ENCODE measurements around the gene HOXA5.

The HOXA5 gene

DNA sequence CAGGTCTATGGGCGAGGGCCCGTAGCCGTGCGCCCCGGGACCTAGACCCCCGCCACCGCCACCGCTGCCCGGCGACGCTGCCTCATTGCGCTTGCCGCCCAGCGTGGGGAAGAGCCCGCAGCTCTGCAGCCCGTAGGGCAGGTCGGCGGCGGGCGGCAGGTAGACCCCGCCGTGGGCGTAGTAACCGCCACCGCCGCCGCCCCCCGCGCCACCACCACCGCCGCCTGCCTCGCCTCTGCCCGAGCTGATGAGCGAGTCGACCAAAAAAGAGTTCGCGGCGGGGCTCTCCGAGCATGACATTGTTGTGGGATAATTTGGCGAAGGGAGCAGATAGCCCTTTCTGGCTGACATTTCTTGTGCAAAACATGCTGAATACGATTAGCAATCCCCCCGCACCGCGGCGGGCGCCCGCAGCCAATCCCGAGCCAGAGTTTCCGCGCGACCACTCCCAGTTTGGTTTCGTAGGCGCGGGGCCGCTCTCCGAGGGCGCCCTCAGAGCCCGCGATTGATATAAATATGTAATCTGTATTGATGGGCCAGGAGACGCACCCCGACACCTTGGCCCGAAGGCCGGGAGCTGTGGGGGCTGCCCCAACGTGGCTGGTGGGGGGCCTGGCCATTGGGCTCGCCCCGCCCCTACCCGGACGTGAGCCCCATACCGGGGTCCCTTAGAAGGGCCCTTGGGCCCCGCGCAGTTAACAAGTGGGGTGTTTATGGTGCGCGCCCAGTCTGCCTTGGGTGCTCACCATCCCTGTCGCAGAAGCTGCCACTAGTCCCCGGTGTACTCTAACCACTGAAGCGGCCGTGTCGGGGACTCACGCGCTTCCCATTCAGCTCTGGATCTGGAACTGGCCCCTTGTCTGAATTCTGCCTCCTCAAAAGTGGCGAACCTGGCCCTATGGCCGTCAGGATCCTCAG, 30.7 kb upstream of the HOXA5 start, which contains the start of gene HOXA10:
HOXA10 (minus strand) TSS at position 365 of the 918 bp plus-strand sequence; CDS start at position 351, 14 bp downstream.
- peaks cover 13% of the 10 kb centered on the region for H3K4me1 ChIP-seq (ENCODE audit: control insufficient read depth, insufficient read depth, low read length)
- no peaks in the 10 kb centered on the region for H3K36me3 ChIP-seq (ENCODE audit: control insufficient read depth, insufficient read depth, low read length)
- H3K9me3 ChIP-seq (ENCODE audit: control insufficient read depth, insufficient read depth, low read depth, low read length): no peaks in the 10 kb centered on the region
- H3K27ac ChIP-seq (ENCODE audit: low read depth, low read length): no peak within 1 kb of the TSS
- H3K9ac ChIP-seq (ENCODE audit: low read length): peak within 1 kb of the TSS; percentile 93
- H3K4me3 ChIP-seq (ENCODE audit: low read depth, low read length): peak within 1 kb of the TSS; percentile 48
- peaks cover 100% of the 10 kb centered on the region for H3K27me3 ChIP-seq (ENCODE audit: control insufficient read depth, insufficient read depth, low read length)

- H3K27me3 ChIP-seq (ENCODE audit: control insufficient read depth, insufficient read depth, low read length): peaks cover 100% of the 10 kb centered on the region
- H3K9me3 ChIP-seq (ENCODE audit: control insufficient read depth, insufficient read depth, low read depth, low read length): no peaks in the 10 kb centered on the region
- H3K9ac ChIP-seq (ENCODE audit: low read length): peak overlapping the region; percentile 93
- H3K4me3 ChIP-seq (ENCODE audit: low read depth, low read length): peak overlapping the region; percentile 48
- no peaks in the 10 kb centered on the region for H3K36me3 ChIP-seq (ENCODE audit: control insufficient read depth, insufficient read depth, low read length)
- peaks cover 11% of the 10 kb centered on the region for H3K4me1 ChIP-seq (ENCODE audit: control insufficient read depth, insufficient read depth, low read length)
- no peak overlapping the region for H3K27ac ChIP-seq (ENCODE audit: low read depth, low read length)
These were observed 30.1 kb upstream of the HOXA5 start for GRCh38 chr7:27173511-27173955.

GRCh38 chr7:27172823-27173510, 29.5 kb upstream of the HOXA5 start:
- Histone ChIP-seq H3K4me3 (ENCODE audit: low read depth, low read length) (peak overlapping the region; percentile 48), H3K27ac (ENCODE audit: low read depth, low read length) (no peak overlapping the region), H3K4me1 (ENCODE audit: control insufficient read depth, insufficient read depth, low read length) (peaks cover 11% of the 10 kb centered on the region), H3K9me3 (ENCODE audit: control insufficient read depth, insufficient read depth, low read depth, low read length) (no peaks in the 10 kb centered on the region), H3K9ac (ENCODE audit: low read length) (peak overlapping the region; percentile 93), H3K27me3 (ENCODE audit: control insufficient read depth, insufficient read depth, low read length) (peaks cover 100% of the 10 kb centered on the region), H3K36me3 (ENCODE audit: control insufficient read depth, insufficient read depth, low read length) (no peaks in the 10 kb centered on the region)

GRCh38 chr7:27172315-27172774, 28.9 kb upstream of the HOXA5 start:
- no peak overlapping the region for H3K27ac ChIP-seq (ENCODE audit: low read depth, low read length)
- H3K4me3 ChIP-seq (ENCODE audit: low read depth, low read length): peak overlapping the region; percentile 48; the same call in 1 of the 2 replicates
- H3K36me3 ChIP-seq (ENCODE audit: control insufficient read depth, insufficient read depth, low read length): no peaks in the 10 kb centered on the region
- H3K9ac ChIP-seq (ENCODE audit: low read length): peak overlapping the region; percentile 93
- H3K4me1 ChIP-seq (ENCODE audit: control insufficient read depth, insufficient read depth, low read length): peaks cover 11% of the 10 kb centered on the region
- no peaks in the 10 kb centered on the region for H3K9me3 ChIP-seq (ENCODE audit: control insufficient read depth, insufficient read depth, low read depth, low read length)
- H3K27me3 ChIP-seq (ENCODE audit: control insufficient read depth, insufficient read depth, low read length): peaks cover 100% of the 10 kb centered on the region

DNA sequence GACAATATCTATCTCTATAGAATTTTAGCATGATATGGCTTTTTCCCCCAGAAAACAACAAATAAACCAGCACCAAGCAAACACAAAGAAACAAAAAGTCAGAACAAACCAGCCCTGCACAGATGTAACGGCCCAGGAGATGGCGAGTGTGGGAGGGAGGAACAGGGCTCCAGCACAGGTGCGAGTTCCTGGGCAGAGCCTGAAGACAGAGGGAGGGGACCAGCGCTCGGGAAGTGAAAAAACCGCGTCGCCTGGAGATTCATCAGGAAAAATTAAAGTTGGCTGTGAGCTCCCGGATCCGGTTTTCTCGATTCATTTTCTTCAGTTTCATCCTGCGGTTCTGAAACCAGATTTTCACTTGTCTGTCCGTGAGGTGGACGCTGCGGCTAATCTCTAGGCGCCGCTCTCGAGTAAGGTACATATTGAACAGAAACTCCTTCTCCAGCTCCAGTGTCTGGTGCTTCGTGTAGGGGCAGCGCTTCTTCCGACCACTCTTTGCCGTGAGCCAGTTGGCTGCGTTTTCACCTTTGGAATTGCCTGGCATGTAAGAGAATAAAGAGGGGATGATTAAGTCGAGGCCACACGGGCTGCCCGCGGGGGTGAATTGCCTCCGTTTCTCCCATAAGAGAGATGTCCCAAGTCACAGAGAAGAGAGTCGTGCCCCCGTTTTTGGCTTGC, 28.3 kb upstream of the HOXA5 start:
- Histone ChIP-seq H3K36me3 (ENCODE audit: control insufficient read depth, insufficient read depth, low read length) (no peaks in the 10 kb centered on the region), H3K4me3 (ENCODE audit: low read depth, low read length) (peak overlapping the region; percentile 48; the same call in 1 of the 2 replicates), H3K27ac (ENCODE audit: low read depth, low read length) (no peak overlapping the region; the same call in 1 of the 2 replicates), H3K27me3 (ENCODE audit: control insufficient read depth, insufficient read depth, low read length) (peaks cover 100% of the 10 kb centered on the region), H3K9ac (ENCODE audit: low read length) (peak overlapping the region; percentile 93), H3K9me3 (ENCODE audit: control insufficient read depth, insufficient read depth, low read depth, low read length) (no peaks in the 10 kb centered on the region), H3K4me1 (ENCODE audit: control insufficient read depth, insufficient read depth, low read length) (peaks cover 15% of the 10 kb centered on the region)

GRCh38 chr7:27171325-27171636, 27.8 kb upstream of the HOXA5 start:
- Histone ChIP-seq H3K9me3 (ENCODE audit: control insufficient read depth, insufficient read depth, low read depth, low read length) (no peaks in the 10 kb centered on the region), H3K4me1 (ENCODE audit: control insufficient read depth, insufficient read depth, low read length) (peaks cover 17% of the 10 kb centered on the region), H3K36me3 (ENCODE audit: control insufficient read depth, insufficient read depth, low read length) (no peaks in the 10 kb centered on the region), H3K27ac (ENCODE audit: low read depth, low read length) (no peak overlapping the region; the same call in 1 of the 2 replicates), H3K9ac (ENCODE audit: low read length) (peak overlapping the region; percentile 93), H3K27me3 (ENCODE audit: control insufficient read depth, insufficient read depth, low read length) (peaks cover 100% of the 10 kb centered on the region), H3K4me3 (ENCODE audit: low read depth, low read length) (peak overlapping the region; percentile 48; the same call in 1 of the 2 replicates)

DNA sequence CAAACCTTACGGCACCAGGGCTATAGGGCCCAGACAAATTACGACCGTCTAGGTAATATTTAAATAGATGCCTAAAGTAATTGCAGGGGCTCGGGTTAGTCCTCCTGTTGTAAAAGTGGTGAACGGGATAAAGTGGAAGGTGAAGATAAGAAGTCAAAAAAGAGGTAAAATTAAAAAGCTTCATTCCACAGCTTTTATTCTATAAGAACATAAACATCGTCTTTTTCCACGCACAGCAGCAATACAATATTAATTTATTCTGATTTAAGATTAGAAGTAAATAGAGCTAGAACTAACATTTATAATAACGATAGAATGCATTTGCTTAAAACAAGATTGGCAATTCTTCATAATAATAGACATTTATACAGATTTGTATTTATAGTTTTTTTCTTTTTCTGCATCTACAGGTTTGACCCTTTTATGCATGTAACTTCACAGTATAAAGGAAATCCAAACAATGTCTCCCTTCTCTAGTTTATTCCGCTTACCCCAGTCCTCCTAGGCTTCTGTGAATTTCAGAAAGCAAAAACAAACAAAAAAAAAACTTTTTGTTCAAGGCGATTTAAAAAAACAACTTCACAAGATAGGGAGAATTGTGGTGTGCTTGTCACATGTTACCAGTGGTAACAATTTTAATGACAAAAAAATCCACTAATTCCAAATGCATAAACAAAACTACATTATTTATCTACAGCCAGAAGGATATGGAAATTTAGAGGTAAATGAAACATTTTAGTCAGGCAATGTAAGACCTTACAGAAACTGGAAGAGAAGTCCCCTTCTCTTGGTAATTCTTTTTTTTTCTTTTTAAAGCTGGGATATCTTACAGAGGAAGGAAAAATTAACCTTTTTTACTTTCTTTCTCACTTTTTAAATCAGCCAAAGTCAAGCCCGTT, 27.2 kb upstream of the HOXA5 start:
- no peaks in the 10 kb centered on the region for H3K9me3 ChIP-seq (ENCODE audit: control insufficient read depth, insufficient read depth, low read depth, low read length)
- peaks cover 17% of the 10 kb centered on the region for H3K4me1 ChIP-seq (ENCODE audit: control insufficient read depth, insufficient read depth, low read length)
- no peak overlapping the region; the same call in 1 of the 2 replicates for H3K27ac ChIP-seq (ENCODE audit: low read depth, low read length)
- H3K36me3 ChIP-seq (ENCODE audit: control insufficient read depth, insufficient read depth, low read length): no peaks in the 10 kb centered on the region
- H3K27me3 ChIP-seq (ENCODE audit: control insufficient read depth, insufficient read depth, low read length): peaks cover 100% of the 10 kb centered on the region
- H3K4me3 ChIP-seq (ENCODE audit: low read depth, low read length): peak overlapping the region; percentile 48; the same call in 1 of the 2 replicates
- peak overlapping the region; percentile 93 for H3K9ac ChIP-seq (ENCODE audit: low read length)

GRCh38 chr7:27169658-27170425, 26.4 kb upstream of the HOXA5 start:
- Histone ChIP-seq H3K9me3 (ENCODE audit: control insufficient read depth, insufficient read depth, low read depth, low read length) (no peaks in the 10 kb centered on the region), H3K4me3 (ENCODE audit: low read depth, low read length) (peak overlapping the region; percentile 59), H3K4me1 (ENCODE audit: control insufficient read depth, insufficient read depth, low read length) (peaks cover 22% of the 10 kb centered on the region), H3K9ac (ENCODE audit: low read length) (peak overlapping the region; percentile 93), H3K36me3 (ENCODE audit: control insufficient read depth, insufficient read depth, low read length) (no peaks in the 10 kb centered on the region), H3K27me3 (ENCODE audit: control insufficient read depth, insufficient read depth, low read length) (peaks cover 100% of the 10 kb centered on the region), H3K27ac (ENCODE audit: low read depth, low read length) (peak overlapping the region; percentile 24; the same call in 1 of the 2 replicates)

- peaks cover 32% of the 10 kb centered on the region for H3K4me1 ChIP-seq (ENCODE audit: control insufficient read depth, insufficient read depth, low read length)
- peak overlapping the region; percentile 93 for H3K9ac ChIP-seq (ENCODE audit: low read length)
- no peaks in the 10 kb centered on the region for H3K9me3 ChIP-seq (ENCODE audit: control insufficient read depth, insufficient read depth, low read depth, low read length)
- peak overlapping the region; percentile 12; the same call in 1 of the 2 replicates for H3K27ac ChIP-seq (ENCODE audit: low read depth, low read length)
- H3K27me3 ChIP-seq (ENCODE audit: control insufficient read depth, insufficient read depth, low read length): peaks cover 100% of the 10 kb centered on the region
- peak overlapping the region; percentile 59 for H3K4me3 ChIP-seq (ENCODE audit: low read depth, low read length)
- H3K36me3 ChIP-seq (ENCODE audit: control insufficient read depth, insufficient read depth, low read length): no peaks in the 10 kb centered on the region; the same call in 1 of the 2 replicates
These were observed 24.9 kb upstream of the HOXA5 start for GRCh38 chr7:27168265-27168947.
